Measurements from ENCODE around the gene TRABD2A.

Gene TRABD2A

DNA sequence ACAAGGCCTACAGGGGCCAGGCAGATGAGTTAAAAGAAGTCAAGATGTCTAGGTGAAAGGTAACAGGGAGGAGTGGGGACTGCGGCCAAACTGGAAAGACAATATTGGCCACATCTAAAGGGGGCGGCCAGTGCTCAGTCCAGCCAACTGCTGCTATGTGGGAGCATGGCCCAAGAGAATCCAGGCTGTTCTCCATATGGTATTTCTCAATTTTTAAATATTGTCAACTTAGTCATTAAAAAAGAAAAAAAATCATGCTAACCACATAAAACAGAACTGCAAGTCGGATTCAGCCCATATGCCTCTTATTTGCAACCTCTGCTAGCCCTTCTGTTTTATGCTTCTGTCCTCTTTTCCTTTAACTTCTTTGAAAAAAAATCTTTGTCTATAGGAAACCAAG, 14.8 kb downstream of the TRABD2A start:
- Histone ChIP-seq H3K4me1 (ENCODE audit: low read depth, poor library complexity, severe bottlenecking) (no peaks in the 10 kb centered on the region), H3K4me2 (no peak overlapping the region), H3K79me2 (ENCODE audit: insufficient read depth, low read depth) (no peaks in the 10 kb centered on the region), H3K9ac (no peak overlapping the region), H3K36me3 (ENCODE audit: insufficient read depth) (no peaks in the 10 kb centered on the region), H3K4me3 (IDR thresholded peaks at IDR 0.05; ENCODE audit: insufficient read depth, low read depth, low read length) (no peak overlapping the region), H4K20me1 (ENCODE audit: insufficient read depth) (no peaks in the 10 kb centered on the region), H3K27me3 (ENCODE audit: insufficient read depth, low read depth) (no peaks in the 10 kb centered on the region), H2AFZ (ENCODE audit: low read depth) (no peak overlapping the region), H3K27ac (no peak overlapping the region)
- no peak for TF ChIP-seq CTCF (conservative IDR thresholded peaks at IDR 0.05; ENCODE audit: low read depth, low read length)

GRCh38 chr2:84865181-84865783, 15.6 kb downstream of the TRABD2A start:
- Histone ChIP-seq H3K9ac (no peak overlapping the region), H4K20me1 (ENCODE audit: insufficient read depth) (no peaks in the 10 kb centered on the region), H3K79me2 (ENCODE audit: insufficient read depth, low read depth) (no peaks in the 10 kb centered on the region), H3K4me3 (IDR thresholded peaks at IDR 0.05; ENCODE audit: insufficient read depth, low read depth, low read length) (no peak overlapping the region), H3K4me1 (ENCODE audit: low read depth, poor library complexity, severe bottlenecking) (no peaks in the 10 kb centered on the region), H3K27me3 (ENCODE audit: insufficient read depth, low read depth) (no peaks in the 10 kb centered on the region), H3K4me2 (no peak overlapping the region), H2AFZ (ENCODE audit: low read depth) (no peak overlapping the region), H3K36me3 (ENCODE audit: insufficient read depth) (no peaks in the 10 kb centered on the region), H3K27ac (no peak overlapping the region)
- peak; percentile 70 for TF ChIP-seq CTCF (conservative IDR thresholded peaks at IDR 0.05; ENCODE audit: low read depth, low read length)

DNA sequence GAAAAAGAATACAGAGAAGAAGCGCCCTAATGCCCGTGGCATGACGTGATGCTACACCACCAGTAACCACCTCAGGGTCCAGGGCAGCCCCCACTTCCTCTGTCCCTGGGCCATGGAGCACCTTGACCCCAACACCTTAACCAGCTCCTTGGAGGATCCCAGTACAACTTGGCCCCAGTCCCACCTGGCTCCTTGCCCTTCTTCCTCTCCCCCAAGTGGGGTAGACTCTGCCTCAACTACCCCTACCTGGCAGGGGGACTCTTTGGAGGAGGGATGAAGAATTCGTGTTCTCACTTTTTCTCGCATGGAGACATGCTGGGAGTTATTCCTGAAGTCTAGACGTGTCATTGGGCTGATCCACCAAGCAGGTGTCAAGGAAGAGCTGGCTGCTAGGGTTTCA, 18.9 kb downstream of the TRABD2A start:
- Histone ChIP-seq H3K4me3 (IDR thresholded peaks at IDR 0.05; ENCODE audit: insufficient read depth, low read depth, low read length) (no peak overlapping the region), H2AFZ (ENCODE audit: low read depth) (no peak overlapping the region), H3K27me3 (ENCODE audit: insufficient read depth, low read depth) (no peaks in the 10 kb centered on the region), H3K4me1 (ENCODE audit: low read depth, poor library complexity, severe bottlenecking) (peaks cover 2% of the 10 kb centered on the region), H3K9ac (no peak overlapping the region), H3K79me2 (ENCODE audit: insufficient read depth, low read depth) (no peaks in the 10 kb centered on the region), H4K20me1 (ENCODE audit: insufficient read depth) (no peaks in the 10 kb centered on the region), H3K4me2 (no peak overlapping the region), H3K36me3 (ENCODE audit: insufficient read depth) (no peaks in the 10 kb centered on the region), H3K27ac (no peak overlapping the region)
- TF ChIP-seq CTCF (conservative IDR thresholded peaks at IDR 0.05; ENCODE audit: low read depth, low read length), result no peak

GRCh38 chr2:84861539-84861938, 19.3 kb downstream of the TRABD2A start:
- Histone ChIP-seq H3K4me3 (IDR thresholded peaks at IDR 0.05; ENCODE audit: insufficient read depth, low read depth, low read length) (no peak overlapping the region), H3K36me3 (ENCODE audit: insufficient read depth) (no peaks in the 10 kb centered on the region), H4K20me1 (ENCODE audit: insufficient read depth) (no peaks in the 10 kb centered on the region), H3K4me1 (ENCODE audit: low read depth, poor library complexity, severe bottlenecking) (peaks cover 6% of the 10 kb centered on the region), H3K79me2 (ENCODE audit: insufficient read depth, low read depth) (no peaks in the 10 kb centered on the region), H2AFZ (ENCODE audit: low read depth) (no peak overlapping the region), H3K27ac (no peak overlapping the region), H3K4me2 (no peak overlapping the region), H3K27me3 (ENCODE audit: insufficient read depth, low read depth) (no peaks in the 10 kb centered on the region), H3K9ac (no peak overlapping the region)
- no peak for TF ChIP-seq CTCF (conservative IDR thresholded peaks at IDR 0.05; ENCODE audit: low read depth, low read length)

Data from KMS-11 (cell line).